ENCODE data around the gene ARID2.

Gene ARID2

GRCh38 chr12:45773747-45774146 is 44.2 kb downstream of the ARID2 start:
- no peak for DNase-seq

GRCh38 chr12:45774508-45775162 is 45.1 kb downstream of the ARID2 start:
- DNase-seq, result no peak

GRCh38 chr12:45775465-45775864 is 46.0 kb downstream of the ARID2 start:
- DNase-seq, result no peak

DNA sequence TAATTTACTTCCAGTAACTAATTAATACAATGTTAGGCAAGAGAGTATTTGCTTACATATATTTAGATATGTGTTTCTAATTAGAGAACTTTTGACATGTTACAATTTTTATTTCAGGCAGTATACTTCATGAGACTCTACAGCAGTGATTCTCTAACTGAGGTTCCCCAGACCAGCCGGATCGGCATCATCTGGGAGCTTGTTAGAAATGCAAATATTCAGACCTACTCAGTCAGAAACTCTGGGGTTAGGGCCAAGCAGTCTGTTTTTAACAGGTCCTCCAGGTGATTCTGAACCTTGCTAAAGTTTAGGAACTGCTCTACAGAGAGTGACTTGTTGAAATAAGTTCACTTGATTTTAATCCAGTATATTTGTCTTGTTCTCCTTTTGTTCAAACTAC is 46.5 kb downstream of the ARID2 start:
- DNase-seq, result no peak

DNA sequence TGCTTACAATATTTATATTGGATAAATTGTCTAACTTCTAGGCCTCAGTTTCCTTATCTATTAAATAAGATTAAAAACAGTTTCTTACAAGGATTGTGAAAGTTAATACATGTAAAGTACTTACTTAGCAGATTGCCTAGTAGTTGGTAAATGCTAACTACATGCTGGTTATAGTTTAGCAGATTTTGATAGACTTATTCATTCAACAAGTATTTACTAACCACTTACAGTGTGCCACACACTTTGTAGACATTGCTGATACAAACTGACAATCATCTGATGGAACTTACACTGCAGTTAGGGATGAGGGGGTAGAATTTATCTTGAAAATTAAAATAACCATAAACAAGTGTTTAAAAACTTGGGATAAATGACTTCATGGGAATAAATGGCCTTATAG is 50.4 kb downstream of the ARID2 start:
- no peak for DNase-seq

GRCh38 chr12:45781080-45781479 is 51.6 kb downstream of the ARID2 start:
- no peak for DNase-seq

GRCh38 chr12:45785315-45785714 is 55.8 kb downstream of the ARID2 start:
- DNase-seq, result no peak

GRCh38 chr12:45789025-45789424 is 59.5 kb downstream of the ARID2 start:
- no peak for DNase-seq

DNA sequence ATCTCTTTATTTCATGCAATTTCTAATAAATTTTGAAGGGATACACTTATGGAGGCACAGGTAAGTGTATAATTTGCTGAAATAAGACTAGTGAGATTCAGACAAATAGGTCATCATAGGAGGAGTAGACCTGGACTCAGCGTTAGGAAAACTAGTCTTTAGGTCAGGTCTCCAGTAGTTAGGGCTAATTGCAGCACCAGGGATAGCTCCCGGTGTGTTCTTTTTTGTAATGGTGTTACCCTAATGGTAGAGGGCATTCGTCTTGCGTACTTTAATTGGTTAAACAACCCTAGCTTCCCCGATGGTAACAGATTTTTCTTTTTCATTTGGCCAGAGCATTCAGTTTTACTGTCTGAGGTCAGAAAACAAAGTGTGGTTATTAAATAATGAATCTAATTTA is 64.9 kb downstream of the ARID2 start:
- DNase-seq, result no peak

- DNase-seq, result no peak
Measured at GRCh38 chr12:45801625-45802024, 72.1 kb downstream of the ARID2 start.

GRCh38 chr12:45803111-45803510 is 73.6 kb downstream of the ARID2 start:
- no peak for DNase-seq

DNA sequence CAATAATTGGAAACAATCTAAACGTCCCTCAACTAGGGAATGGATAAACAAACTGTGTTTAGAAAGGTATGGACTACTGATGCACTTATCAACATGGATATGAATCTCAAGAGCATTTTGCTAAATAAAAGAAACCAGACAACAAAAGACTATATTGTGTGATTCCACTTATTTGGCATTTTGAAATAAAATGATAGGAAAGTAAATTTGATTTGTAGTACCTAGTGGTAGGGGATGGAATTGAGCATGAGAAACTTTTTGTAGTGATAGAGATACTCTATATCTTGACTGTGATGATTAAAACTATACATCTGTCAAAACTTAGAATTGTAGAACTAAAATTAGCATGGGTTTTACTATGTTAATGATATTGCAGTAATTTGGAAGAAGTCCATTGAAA is 87.1 kb downstream of the ARID2 start:
- no peak for DNase-seq

GRCh38 chr12:45827974-45828373 is 98.5 kb downstream of the ARID2 start:
- no peak for DNase-seq

- no peak for DNase-seq
Measured at GRCh38 chr12:45828402-45828801, 98.9 kb downstream of the ARID2 start.

DNA sequence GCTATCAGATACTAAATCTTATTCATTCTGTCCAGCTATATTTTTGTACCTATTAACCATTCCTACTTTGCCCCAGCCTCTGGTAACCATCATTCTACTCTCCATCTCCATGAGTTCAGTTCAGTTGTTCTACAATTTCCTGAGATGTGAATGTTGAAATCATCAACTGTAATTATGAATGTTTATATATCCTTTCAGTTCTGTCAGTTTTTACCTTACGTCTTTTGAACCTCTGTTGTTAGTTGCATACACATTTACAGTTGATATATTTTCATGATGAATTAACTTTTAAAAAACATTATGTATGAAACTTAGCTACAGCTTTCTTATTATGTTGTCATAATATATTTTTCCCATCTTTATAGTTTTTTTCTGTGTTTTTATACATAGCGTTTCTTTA is 102.1 kb downstream of the ARID2 start:
- no peak for DNase-seq

- no peak for DNase-seq
Measured at GRCh38 chr12:45833401-45833800, 103.9 kb downstream of the ARID2 start.

DNA sequence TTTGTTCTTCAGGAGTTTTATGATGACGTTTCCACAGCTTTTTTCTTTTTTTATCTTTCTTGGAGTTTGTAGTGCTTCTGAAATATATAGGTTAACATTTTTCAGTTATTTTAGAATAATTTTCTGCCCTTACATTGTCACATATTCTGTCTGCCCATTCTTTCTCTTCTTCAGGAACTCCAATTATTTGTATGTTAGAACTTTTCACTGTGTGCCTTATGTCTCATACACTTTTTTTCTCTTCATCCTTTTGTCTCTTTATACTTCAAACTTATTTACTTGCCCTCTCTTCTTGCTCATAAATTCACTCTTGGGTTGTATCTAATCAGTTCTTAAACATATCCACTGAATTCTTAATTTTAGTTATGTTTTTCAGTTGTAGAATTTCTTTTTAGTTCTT is 105.3 kb downstream of the ARID2 start:
- no peak for DNase-seq

- DNase-seq, result no peak
Measured at GRCh38 chr12:45839917-45840316, 110.4 kb downstream of the ARID2 start.

- DNase-seq, result no peak
Measured at GRCh38 chr12:45849289-45849688, 119.8 kb downstream of the ARID2 start.

GRCh38 chr12:45850302-45850701 is 120.8 kb downstream of the ARID2 start:
- no peak for DNase-seq

GRCh38 chr12:45852508-45852907 is 123.0 kb downstream of the ARID2 start:
- no peak for DNase-seq

- no peak for DNase-seq
Measured at GRCh38 chr12:45853550-45853949, 124.0 kb downstream of the ARID2 start.

DNA sequence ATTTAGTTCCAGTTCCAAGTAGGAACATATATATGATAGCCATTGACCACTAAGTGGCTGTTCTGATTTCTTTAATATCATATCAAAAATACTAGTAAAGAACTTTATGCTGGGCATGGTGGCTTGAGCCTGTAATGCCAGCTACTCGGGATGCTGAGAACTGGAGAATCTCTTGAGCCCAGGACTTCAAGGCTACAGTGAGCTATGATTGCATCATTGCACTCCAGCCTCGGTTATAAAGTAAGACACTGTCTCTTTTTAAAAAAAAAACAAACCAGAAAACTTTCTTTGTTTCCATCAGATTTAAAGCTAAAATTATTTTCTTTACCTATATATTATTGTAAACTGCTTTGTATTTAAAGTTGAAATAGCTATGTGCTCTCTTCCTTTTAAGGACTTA is 133.8 kb downstream of the ARID2 start:
- DNase-seq, result no peak

DNA sequence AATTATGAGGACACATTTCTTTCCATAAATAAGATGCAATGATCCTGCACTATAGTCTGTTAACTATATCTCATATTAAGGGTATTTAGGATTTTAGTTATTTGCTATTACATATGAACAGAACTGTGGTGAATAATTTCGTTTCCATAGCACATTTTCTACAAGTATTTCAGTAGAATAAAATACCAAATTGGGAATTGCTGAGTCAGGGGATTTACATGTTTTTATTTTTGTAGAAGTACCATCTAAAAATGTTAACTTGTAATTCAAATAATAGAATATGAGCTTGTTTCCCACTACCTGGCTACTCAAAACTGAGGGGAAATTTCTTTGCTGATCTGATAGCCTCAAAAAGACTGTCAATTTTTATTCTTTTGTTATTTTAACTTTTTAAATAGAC is 136.8 kb downstream of the ARID2 start:
- DNase-seq, result no peak

DNA sequence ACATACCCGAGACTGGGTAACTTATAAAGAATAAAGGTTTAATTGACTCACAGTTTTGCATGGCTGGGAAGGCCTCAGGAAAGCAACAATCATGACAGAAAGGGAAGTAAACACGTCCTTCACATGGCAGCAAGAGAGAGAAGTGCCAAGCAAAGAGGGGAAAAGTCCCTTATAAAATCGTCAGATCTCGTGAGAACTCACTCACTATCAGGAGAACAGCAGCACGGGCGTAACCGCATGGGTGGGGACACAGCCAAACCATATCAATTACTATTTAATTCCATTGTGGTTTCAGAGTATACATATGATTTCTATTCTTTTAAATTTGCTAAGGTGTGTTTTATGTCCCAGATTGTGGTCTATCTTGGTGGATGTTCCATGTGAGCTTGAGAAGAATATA is 142.9 kb downstream of the ARID2 start:
- no peak for DNase-seq

DNA sequence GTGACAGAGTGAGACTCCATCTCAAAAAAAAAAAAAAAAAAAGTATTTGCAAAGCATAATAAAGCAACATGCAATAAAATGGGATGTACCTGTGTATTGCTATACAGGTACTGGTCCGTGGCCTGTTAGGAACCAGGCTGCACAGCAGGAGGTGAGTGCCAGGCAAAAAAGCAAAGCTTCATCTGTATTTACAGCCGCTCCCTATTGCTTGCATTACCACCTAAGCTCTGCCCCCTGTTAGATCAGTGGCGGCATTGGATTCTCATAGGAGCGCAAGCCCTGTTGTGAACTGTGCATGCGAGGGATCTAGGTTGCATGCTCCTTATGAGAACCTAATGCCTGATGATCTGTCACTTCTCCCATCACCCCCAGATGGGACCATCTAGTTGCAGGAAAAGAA is 147.6 kb downstream of the ARID2 start:
- no peak for DNase-seq
